ENCODE results near the gene CMTM5.
"Not testable (repeated sequence)": the region's sequence is repeated elsewhere in the genome, so short reads cannot be mapped to it uniquely, and the experiment has no call there.

CMTM5 gene

DNA sequence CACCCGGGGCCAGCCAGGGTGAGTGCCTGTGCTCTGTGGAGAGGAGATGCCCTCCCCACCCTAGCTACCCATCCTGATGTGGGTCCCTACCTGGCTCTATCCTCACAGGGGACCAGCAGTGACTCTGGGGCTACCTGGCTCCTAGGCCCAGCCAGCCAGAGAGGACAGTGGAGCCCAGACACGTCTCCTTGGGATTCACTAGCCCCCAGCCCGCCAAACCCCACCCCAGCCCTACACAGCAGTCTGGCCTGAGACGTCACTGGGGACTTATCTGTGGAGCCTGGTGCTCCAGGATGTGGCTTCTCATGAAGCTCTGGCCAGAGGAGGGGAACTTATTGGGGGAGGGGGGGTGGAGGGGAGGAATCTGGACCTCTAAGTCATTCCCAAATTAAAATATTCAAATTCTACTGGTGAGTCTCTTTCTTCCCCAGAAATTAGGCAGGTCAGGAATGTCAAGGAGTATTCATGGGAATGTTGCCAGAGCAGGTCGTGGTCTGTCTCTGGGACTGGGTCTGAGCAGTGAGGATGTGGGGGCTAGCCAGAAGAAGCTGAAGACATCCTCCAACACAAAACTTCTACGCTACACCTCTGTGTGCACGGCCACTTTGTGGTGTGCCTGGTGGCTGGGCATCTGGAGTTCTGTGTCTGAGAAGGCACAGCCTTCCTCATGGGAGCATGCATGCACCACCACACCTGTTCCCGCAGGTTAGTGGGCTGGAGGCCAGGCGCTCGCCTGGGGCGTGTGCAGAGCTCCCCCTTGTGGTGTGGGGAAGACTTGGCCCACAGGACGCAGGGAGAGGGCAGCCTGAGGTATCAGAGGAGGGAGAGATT, 2.7 kb downstream of the CMTM5 start:
- DNase-seq, result peak; percentile 72

DNA sequence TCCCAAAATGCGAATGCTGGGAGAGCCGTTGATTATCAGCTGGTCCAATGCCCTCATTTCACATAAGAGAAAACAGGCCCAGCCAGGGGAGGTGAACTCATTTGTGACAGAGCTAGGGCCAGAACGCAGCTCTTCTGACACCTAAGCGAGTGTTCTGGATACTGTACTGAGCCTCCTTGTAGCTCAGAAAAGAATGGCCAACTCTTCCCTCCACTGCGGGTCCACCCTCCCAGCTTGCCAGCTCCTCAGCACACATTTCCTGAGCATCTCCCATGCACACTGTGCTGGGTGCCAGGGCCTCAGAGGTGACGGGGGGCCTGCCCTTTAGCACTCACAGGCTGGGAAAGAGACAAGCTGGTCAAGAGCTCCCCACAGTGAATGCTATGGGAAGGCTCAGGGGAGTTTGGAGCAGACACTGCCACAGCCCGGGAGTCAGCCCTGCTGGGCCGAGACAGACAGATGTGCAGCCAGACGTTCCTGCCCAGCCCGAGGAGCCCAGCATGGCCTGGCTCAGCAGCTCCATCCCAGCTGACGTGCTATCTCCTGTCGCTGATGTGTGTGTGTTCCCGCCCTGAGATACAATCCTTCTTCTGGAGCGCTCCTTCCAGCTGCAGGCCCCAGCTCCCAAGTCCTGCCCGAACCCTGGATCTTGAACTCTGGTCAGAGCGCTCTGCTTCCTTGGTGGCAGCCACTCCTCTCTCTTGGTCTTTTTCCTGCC, 3.5 kb downstream of the CMTM5 start:
- no peak for DNase-seq

DNA sequence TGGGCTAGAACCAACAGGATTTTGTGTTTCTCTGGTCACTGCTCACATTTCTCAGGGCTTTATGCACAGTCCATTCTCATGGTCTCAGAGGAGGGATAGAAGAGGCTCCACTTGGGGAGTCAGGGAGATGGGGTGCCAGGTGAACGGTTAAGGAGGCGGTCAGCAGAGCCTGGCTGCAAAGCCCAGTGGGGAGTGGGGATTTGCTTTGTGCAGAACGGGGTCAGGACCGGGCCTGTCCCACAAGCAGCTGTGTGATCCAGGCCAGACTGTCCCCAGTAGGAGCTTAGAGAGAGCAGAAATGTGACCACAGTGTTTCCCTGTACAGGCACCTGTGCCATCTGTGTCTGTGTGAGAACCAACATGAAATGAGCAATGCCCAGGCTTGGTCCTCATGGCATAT, 4.1 kb downstream of the CMTM5 start:
- no peak for DNase-seq

DNA sequence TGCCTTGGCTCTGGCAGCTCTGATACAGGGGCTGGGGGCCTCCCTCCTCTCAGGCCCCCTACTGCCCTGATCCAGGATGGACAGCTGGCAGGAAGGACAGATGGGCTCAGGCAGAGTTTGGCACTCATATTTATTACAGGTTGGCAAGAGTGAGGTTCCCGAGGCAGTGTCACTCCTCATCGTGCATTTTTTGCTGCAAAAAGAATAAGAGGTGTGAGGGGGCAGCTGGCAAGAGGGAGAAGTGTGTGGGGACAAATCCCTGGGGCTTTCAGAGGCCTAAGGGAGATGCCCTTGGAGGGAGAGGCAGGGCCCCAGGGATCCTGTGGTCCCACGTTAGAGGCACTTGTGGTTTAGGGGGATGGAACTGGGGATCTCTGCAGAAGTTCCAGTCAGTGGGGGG, 5.0 kb downstream of the CMTM5 start:
- DNase-seq, result no peak

DNA sequence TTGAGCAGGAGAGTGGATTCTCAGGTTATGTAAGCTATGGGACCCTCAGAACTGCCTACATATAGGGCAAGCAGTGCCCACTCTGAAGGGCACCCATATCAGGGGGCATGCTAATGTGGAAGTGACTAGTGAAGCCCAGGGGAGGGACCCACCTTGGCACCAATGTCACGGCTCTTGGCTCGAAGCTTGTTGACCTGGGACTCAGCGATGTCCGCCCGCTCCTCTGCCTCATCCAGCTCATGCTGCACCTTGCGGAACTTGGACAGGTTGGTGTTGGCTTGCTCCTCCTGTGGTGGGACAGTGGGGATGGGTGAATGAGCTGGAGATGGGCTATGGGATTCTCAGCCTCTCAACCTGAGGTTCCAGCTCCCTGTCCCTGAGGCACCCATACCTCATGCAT, 5.4 kb downstream of the CMTM5 start:
- DNase-seq, result no peak

DNA sequence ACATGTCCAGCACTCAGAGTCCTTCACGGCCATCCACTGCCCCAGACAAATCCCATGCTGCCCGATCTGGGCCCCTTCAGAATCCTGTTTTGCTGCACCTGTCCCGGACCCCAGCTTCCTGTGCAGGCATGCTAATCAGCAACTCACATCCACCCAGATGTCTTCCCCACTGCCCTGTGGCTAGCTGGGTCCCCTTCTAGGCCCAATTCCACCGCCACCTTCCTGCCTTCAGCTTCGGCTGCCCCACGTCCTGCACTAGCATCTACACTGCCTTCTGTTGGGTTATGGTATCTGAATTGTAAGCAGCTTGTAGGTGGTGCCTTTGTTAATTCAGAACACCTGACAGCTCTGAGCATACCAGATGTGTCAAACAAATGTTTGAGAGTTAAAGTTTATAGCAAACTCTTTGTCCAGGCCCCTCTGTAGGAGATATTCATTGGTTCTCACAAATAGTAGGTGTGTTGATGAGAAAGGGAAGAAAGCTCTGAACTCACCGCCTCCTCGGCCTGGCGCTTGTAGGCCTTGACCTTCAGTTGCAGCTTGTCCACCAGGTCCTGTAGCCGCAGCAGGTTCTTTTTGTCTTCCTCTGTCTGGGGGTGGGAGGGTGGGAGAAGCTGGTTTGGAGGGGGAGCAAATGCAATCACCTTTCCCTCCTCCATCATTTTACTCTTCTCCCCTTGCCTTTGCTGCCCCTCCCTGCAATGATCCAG, 6.0 kb downstream of the CMTM5 start:
- no peak for DNase-seq

DNA sequence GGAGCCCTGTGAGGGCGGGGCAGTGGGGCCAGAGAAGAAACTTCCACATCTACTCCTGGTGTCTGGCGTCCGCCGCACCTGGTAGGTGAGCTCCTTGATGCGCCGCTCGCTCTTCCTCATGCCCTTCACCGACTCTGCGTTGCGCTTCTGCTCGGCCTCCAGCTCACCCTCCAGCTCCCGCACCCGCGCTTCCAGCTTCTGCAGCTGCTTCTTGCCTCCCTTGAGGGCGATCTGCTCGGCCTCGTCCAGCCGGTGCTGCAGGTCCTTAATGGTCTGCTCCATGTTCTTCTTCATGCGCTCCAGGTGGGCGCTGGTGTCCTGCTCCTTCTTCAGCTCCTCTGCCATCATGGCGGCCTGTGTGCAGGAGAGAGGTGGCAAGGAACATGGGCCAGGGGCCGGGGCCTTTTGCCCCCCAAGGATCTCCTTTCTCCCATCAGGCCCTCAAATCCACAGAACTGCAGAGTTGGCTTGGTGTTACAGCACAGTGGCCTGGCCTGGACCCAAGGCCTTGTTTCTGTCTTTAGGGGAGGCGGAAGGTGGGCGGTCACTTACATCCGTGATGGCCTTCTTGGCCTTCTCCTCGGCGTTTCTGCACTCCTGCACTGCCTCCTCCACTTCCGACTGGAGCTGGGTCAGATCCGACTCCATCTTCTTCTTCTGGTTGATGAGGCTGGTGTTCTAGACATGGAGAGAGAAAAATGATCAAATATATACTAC, 7.7 kb downstream of the CMTM5 start:
- no peak for DNase-seq

DNA sequence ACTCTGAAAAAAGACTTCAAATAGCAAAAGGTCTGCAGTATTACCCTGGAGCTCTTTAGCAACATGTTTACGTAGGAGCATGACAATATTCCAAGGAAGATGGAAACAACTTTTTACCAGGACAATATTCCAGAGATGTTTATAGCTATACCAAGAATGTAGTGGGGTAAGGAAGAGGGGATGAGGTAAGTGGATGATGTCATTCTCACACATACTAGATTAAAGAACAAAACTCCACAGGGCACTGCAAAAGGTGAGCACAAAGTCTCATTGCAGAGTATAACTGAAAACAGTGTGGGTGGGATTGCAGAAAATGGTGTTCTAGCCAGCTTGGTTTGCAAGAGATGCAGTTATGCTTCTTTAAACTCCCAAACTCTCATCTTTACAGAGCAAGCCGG, 8.4 kb downstream of the CMTM5 start:
- no peak for DNase-seq

DNA sequence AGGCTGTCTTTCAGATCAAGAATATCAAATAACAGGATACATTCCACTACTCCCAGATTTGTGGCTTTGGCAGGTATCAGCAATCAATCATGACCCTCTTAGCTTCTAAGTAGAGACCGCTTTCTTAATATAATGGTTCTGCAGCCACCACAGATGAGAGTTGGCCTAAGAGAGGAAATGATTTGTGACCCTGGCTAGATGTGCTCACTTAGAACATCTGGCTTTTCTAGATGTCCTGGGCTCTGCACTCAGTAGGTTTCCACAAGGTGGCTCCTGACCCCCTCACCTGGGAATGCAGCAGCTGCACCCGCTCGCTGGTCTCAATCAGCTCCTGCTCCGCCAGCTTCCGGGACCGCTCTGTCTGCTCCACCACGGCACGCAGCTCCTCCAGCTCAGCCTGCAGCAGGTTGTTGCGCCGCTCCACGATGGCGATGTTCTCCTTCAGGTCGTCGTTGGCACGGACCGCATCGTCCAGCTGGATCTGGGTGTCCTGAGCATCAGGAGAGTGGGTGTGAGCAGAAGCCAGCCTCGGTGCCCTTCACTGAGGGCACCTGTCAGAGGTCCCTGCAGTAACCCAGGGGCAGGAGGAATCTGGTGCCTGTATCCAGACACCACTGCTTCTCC, 8.9 kb downstream of the CMTM5 start:
- no peak for DNase-seq

DNA sequence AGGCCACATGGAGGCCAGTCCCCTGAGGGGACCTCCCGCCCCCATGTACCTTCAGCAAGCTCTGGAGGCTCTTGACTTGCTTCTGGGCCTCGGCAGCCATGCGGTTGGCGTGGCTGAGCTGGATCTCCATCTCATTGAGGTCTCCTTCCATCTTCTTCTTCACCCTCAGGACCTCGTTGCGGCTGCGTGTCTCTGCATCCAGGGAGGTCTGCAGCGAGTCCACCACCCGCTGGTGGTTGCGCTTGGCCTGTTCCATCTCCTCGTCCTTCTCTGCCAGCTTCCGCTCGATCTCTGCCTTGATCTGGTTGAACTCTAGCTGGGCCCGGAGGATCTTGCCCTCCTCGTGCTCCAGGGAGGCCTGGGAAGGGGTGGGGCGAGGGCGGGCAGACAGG, 9.4 kb downstream of the CMTM5 start:
- not testable (repeated sequence) for DNase-seq

DNA sequence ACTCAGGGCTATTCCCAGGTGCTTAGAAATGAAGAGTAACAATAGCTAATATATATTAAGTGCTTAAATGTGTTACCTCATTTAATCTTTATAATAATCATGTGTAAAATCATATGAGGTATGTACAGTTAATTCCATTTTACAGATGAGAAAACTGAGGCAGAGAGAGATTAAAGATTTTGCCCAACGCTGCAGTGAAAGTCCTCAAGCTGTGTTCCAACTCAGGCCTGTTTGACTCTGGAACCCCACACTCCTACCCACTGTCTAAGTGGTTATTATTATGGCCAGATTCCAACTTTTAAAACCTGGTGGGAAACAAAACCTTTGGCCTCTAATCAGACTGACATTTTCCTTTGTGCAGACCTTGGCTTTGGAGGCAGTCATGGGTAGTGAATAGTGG, 10.2 kb downstream of the CMTM5 start:
- no peak for DNase-seq

DNA sequence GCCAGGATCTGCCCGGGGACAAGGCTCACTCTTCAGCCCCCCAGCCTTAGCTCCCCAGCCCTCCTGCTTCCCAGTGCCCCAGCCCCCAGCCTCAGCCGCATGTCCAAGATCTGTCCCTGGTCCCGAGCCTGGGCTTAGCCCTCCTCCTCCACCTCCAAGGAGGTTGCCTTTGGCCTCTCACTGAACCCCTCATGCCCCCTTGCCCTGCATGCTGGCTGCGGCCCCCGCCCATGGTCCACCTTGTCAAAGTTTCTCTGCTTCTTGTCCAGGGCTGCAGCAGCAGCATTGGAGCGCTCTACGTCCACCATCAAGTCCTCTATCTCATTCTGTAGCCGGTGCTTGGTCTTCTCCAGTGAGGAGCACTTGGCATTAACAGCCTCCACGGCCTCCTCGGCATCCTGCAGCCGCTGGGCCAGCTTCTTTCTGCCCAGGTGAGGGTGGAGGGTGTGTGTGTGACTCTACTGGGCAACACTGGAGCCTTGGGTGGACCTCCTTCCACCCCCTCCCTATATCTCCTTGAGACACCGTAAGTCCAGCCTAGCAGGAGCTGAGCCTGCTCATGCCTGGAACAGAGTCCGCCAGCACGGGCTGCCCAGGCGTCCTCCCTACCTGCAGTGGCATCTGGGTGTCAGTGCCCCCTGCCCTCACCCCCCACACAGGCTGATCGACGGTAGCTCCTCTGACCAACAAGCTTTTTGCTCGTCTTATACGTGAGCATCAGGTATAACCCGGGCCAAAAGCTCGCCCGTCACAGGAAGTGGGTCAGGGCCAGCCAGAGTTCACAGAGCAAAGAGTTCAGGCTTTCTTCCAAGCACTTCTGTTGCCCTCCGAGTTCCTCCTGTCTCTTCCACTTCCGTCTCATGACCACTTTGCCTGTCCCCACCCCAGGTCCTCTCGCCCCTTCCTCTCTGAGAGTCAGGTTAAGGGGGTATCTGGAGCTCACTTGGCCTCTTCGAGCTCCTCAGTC, 11.4 kb downstream of the CMTM5 start:
- DNase-seq, result no peak

DNA sequence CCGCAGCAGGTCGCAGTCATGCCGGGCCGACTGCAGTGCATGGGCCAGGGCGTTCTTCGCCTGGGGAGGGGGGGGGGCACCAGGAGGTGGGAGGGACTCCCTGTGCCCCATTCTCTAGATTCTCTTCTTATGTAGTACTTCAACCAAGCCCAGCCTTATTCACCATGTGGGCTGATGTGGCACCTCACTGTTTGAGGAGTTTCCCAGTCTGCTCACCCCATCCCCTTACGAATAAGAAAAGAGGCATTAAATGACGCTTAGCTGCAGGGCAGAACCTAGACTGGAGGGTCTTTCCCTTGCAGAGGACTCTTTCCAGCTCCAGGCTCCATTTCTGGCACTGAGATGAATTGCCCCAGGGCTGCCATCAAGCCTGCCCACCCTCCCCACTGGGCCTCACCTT, 12.2 kb downstream of the CMTM5 start:
- no peak for DNase-seq

DNA sequence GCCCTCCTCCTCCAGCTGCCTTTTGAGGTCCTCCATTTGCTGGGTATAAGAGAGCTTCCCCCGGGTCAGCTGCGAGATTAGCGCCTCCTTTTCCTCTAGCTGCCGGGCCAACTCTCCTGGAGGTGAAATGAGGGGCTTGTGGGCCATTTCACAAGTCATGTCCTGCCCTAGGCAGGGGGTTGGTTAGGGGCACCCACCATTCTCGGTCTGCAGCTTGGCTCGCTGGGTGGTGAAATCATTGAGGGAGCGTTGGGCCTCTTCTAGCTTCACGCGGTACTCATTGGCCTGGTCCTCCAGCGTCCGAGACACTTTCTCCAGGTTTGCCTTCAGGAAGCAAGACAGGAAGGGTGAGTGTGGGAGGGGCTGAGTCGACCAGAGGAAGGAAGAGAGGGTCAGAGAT, 12.6 kb downstream of the CMTM5 start:
- no peak for DNase-seq

DNA sequence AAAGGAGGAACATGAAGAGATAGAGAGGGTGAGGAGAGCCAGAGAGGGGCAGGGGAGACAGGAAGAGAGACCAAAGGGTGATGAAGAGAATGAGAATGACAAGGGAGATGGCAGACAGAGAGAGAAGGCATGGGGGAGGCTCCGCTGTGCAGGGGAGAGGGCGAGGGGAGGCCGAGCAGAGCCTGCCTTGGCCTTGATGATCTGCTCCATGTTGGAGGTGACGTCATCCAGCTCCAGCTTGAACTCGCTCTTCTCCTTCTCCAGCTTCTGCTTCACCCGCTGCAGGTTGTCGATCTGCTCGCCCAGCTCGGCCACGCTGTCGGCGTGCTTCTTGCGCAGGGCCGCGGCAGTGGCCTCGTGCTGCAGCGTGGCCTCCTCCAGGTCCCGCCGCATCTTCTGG, 13.0 kb downstream of the CMTM5 start:
- DNase-seq, result not testable (repeated sequence)

DNA sequence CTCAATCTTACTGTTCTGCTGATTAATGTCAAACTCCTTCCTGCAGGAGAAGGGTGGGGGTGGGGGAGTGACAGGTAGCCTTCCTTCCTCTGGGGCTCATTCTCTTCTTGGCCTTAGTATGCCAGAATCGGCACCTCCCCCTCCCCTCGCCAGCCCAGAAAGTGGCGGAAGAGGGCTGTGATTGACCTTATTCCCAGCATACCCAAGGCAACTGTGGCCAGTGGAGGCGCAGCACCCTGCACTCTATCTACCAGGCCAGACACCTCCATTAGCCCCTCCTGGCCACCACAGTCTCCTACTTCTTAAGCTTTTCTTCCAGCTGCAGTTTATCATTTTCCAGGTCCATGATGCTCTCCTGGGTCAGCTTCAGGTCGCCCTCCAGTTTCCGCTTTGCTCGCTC, 15.8 kb downstream of the CMTM5 start:
- no peak for DNase-seq

DNA sequence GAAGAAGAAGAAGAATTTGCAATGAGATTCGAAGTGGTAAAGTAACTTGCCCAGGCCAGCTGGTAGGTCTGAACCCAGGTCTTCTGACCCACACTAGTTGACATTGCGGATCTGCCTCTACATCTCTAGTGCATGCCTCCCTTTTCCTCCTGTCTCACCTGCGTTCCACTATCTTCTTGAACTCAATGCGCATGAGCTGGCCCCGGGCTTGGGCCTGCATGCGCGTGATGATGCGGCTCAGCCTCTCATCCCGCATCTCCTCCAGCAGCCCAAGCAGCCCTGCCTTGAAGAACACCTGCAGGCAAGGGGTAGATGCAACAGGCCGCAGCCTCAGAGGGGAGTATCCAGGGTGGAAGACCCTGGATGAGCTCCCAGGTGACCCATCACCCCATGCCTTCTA, 19.3 kb downstream of the CMTM5 start:
- DNase-seq, result no peak

DNA sequence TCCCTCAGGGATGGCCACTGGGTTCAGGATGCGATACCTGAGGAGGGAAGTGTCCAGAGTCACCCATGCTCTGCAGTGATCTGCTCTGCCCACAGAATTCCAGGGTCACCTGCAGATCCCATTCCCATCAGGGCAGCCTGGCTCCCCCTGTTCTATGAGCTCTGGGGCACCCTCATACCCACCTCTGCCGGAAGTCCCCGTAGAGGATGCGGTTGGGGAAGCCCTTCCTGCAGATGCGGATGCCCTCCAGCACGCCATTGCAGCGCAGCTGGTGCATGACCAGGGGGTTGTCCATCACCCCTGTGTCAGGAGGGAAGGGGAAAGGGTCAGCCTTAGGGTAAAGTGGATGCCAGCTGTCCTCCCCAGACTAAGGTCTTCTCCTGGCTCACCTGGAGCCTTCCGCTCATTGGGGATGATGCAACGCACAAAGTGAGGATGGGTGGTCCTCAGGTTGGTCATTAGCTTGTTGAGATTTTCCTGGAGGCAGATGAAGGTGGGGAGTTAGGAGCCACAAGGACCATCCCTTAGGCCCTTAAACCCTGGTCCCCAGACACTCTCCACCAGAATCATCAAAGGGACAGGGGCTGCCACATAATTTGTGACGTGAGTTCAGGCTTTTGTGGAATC, 20.0 kb downstream of the CMTM5 start:
- DNase-seq, result no peak

DNA sequence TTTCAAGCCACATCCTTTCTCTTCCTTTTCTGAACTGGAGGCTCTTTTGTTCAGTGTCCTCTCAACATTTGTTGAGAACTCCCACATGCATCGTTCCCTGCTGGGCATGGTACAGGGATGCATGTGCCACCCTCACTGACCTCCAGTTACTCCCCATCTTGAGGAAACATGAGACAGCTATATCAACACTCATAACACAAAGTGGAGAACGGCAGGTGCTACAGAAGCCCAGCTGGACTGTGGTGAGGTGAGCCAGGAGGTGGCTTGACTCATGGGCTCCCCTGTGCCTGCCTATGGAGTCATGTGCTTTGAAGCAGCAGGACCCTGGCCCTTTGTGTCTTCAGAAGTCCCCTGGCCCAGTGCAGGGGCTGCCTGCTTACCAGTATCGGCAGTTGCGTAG, 21.5 kb downstream of the CMTM5 start:
- peak; percentile 59 for DNase-seq

DNA sequence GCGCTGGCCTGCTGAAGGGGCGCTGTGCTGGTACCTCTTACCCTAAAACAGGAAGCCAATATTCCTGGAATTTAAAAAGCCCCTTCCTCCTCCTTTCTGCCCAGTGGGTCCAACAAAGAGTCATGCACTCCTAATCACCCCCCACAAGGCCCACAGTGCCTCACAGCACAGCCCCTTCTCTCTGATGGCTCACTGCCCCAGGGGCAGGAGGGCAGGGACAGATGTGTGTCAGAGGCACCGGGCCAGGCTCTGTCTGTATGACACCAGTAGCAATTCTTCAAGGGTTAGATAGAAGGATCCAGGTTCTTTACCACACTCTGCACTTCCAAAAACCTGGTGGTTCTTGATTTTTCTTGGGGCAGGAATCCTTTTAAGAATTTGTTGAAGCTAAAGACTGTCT, 22.3 kb downstream of the CMTM5 start:
- no peak for DNase-seq

DNA sequence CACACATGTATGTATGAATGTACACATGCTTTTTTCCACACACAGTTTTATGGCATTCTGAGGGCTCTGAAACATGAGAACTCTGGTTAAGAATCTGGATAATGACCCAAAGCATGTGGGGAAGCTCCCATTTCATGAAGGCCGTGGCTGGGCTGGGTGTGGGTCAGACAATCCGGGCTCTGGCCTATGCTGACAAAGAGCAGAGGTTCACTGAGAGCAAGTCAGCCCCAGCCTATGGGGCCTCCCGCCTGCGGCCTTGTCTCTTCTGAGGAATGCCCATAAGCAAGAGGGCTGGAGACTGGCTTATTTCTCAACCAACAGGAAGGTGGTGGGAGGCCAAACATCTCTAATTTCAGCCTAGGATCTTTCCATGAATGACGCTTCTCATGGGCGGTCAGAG, 22.7 kb downstream of the CMTM5 start:
- no peak for DNase-seq

Data from DMS79 (cell line).